Activated CD8-positive, alpha-beta memory T cell treated with anti-CD3 and anti-CD28 coated beads, Interleukin-2, amount 50 U/mL, for 1 hour (primary cell): ENCODE measurements around the gene CCDC180.
"Not testable (repeated sequence)": the region's sequence is repeated elsewhere in the genome, so short reads cannot be mapped to it uniquely, and the experiment has no call there.

Experiments
- DNase-seq: peaks from one replicate; pipeline ENCODE4 v3.0.0-alpha.2; 2020; ENCODE audit errors: extremely low read depth

The CCDC180 gene

GRCh38 chr9:97310896-97311295 is 3.4 kb downstream of the CCDC180 start:
- DNase-seq = no peak

DNA sequence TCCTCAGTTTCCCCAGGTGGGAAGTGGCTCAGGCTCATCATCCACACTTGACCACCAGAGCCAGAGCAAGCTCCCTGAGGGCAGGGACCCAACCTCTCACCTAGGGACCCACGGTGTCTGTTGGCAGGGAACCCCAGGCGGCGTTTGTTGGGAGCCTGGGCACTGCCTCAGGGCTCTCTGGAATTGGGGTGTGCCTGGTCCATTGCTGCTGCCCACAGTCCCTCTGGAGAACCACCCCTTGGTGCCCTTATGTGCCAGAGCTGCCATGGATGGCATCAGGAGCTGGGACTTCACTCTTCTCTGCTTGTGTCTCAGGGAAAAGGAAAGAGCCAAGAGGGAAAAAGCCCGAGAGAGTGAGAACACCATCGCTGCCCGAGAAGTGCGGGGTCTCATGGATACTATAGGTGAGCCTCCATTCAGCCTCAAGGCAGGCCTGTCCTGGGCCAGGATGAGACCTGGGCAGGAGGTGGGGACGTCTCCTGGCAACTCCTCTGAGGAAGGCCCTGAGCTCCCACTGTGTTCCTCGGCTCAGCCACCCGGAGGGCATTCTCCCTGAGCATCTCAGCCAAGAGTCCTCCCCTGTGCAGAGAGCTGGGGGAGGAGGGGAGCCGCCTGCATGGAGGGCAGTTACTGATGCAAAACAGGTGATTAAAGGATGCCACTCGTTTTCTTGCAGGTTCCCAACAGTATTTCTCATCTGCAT is 4.5 kb downstream of the CCDC180 start:
- no peak for DNase-seq

GRCh38 chr9:97312556-97312955 is 5.1 kb downstream of the CCDC180 start:
- DNase-seq = no peak

GRCh38 chr9:97313243-97313642 is 5.8 kb downstream of the CCDC180 start:
- DNase-seq = no peak

DNA sequence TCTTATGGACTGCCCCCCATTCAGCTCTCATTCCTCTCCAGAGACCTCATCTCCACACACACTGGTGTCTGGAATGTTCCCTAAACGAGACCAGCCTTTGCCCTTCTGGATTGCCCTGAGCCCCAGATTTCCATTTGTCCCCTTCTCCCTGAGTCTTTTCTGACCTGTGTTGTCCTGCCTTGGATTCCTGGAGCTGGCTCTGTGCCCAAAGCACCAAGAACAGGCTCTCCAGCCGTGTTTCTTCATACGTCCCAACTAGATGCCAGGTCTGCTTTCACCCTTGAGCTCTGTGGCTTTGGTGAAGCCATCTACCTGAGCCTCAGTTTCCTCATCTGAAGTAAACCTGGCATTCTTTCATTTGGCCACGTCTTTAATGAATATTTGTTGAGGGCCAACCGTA is 6.3 kb downstream of the CCDC180 start:
- no peak for DNase-seq

DNA sequence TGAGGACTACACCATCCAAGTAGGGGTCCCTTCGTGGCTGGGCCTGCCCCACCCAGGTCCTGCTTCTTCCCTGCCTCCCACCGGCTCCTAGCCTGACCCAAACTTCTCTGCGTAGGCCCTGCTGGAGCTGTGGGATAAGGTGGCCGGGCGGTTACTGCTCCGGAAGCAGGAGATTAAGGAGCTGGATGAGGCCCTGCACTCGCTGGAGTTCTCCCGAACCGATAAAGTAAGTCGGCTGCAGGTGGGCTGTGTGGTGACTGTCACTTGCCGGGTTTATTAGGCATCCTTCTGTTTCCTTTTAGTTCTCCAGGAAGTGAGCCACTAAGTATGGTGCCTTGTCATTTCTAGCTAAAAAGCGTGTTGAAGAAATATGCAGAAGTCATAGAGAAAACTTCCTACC is 7.0 kb downstream of the CCDC180 start:
- no peak for DNase-seq

- DNase-seq = no peak
Observed at GRCh38 chr9:97315550-97315949, 8.1 kb downstream of the CCDC180 start.

DNA sequence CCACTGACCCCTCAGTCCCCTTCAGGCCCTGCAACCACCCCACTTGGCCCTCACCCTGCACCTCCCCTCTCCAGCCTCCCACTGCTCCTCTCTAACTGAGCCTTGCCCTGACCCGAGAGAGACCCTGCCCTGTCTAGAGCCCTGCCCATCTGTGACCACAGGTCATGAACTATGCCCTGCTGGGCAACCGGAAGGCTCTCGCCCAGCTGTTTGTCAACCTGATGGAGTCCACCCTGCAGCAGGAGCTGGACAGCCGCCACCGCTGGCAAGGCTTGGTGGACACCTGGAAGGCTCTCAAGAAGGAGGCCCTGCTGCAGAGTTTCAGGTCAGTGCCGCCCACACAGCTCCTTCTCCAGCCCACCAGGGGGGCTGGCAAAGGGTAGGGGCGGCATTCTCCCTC is 9.4 kb downstream of the CCDC180 start:
- DNase-seq = no peak

GRCh38 chr9:97318433-97318832 is 11.0 kb downstream of the CCDC180 start:
- DNase-seq = no peak

DNA sequence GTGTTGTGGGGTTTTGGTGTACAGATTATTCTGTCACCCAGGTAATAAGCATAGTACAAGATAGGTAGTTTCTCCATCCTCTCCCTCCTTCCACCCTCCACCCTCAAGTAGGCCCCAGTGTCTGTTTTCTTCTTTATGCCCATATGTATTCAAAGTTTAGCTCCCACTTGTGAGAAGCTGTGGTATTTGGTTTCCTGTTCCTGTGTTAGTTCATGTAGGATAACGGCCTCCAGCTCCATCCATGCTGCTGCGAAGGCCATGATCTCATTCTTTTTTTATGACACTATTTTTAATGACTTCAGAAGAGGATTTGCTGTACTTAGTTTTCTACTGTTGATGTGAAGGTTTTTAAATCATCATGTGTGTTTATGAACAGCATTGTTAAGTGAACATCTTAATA is 11.9 kb downstream of the CCDC180 start:
- no peak for DNase-seq

GRCh38 chr9:97320080-97320642 is 12.7 kb downstream of the CCDC180 start:
- no peak for DNase-seq

- no peak for DNase-seq
Observed at GRCh38 chr9:97321251-97321650, 13.8 kb downstream of the CCDC180 start.

- no peak for DNase-seq
Observed at GRCh38 chr9:97321691-97322090, 14.2 kb downstream of the CCDC180 start.

DNA sequence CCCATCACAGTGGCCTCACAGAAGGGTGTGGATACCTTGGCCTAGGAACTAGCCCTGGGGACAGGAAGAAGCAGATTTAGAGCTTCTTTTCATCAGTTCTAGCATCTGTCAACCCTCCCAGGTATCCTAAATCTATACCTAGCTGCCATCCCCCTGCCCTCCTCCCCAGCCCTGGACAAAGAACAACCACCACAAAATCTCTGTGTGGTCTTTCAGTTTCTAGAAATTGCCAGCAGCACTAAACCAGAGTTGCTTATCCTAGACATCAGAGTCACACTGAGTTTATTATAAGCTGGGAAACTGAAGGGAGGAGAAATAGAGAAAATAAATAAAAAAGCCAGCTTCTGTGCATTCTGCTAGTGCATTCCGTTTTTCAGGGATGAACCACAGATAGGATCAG is 14.6 kb downstream of the CCDC180 start:
- DNase-seq = no peak

DNA sequence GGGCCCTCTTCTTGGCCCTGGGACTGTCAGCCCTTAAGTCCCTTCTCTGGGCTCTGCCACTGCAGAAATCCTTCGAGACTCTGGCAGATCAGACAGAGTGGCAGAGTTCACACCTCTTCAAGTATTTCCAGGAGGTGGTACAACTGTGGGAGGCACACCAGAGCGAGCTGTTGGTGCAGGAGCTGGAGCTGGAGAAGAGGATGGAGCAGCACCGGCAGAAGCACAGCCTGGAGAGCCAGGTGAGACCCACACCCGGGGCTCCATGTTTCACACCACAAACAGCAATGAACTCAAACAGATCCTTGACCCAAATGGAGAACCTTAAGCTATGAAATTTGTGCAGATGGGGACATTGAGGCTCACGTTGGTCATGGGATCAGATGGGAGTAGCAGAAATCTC is 17.5 kb downstream of the CCDC180 start:
- DNase-seq = no peak

DNA sequence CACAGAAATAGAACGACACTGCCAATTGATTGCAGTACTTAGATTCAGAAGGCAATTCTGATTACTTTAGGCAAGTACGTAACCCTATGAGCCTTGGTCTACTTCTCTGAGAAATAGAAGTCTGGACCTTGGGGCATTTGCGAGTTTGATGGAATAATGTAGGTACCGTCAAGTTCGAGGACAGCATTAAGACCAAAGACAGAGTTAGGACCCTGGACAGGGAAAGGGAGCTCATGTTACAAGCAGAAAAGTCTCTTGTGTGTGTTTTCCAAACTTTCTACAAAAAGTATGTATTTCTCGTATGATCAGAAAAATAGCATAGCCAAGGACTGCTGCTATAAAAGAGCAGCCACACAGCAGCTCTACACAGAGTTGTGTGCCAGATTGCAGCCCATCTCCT is 20.1 kb downstream of the CCDC180 start:
- DNase-seq = no peak

GRCh38 chr9:97332993-97333392 is 25.5 kb downstream of the CCDC180 start:
- no peak for DNase-seq

GRCh38 chr9:97335622-97336021 is 28.2 kb downstream of the CCDC180 start:
- not testable (repeated sequence) for DNase-seq

- no peak for DNase-seq
Observed at GRCh38 chr9:97348871-97349270, 41.4 kb downstream of the CCDC180 start.

DNA sequence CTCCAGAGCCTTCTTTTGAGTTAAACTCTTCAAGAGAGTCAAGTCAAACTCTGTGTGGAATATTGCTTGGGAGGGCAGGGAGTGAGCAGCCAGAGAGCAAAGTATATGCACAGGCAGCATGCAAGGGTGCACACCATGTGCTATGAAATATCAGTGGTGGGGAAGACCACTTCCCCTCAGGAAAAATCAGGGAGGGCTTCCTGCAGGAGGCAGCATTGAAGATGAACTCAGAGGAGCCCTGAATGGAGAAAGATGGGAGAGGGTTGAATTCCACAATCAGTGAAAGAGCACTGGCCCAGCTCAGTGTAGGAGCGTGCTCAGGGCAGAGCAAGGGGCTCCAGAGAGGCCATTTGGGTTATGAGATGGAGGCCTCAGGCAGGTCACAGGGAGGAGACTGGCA is 41.9 kb downstream of the CCDC180 start:
- no peak for DNase-seq

DNA sequence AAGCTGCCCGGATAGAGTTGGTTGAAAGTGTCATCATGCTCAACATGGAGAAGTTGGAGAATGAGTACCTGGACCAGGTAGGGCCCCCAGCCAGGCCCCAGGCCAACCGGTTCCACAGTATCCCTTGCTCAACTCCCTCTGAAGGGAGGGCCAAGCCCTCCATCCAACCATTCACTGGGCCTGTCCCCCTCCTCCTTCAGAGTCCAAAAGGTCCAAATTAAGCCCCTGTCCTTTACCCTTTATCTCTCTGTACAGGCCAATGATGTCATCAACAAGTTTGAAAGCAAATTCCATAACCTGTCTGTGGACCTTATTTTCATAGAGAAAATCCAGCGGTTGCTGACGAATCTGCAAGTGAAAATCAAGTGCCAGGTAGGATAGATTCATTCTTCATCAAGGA is 47.2 kb downstream of the CCDC180 start:
- DNase-seq = no peak

GRCh38 chr9:97357056-97357455 is 49.6 kb downstream of the CCDC180 start:
- DNase-seq = no peak
